ENCODE measurements around the gene PNLIP.

The PNLIP gene

DNA sequence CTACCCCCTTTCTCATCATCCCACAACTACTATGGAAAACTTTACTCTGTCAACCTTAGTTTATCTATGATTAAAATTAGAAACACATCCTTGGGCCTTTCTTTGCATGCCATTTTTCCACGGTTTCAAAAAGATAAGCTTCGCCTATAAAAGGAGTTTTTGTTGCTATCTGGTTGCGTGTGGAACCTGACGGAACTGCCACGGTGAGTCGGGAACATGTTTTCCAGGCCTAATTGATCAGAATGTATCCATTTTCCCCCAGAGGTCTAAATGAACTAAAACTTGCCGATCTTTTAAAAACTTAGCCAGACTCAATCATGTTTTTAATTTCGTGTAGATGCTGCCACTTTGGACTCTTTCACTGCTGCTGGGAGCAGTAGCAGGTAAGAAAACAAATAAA lies at the start of gene PNLIP:
PNLIP (plus strand) TSS at position 176 of the 400 bp plus-strand sequence; CDS start at position 338, 162 bp downstream.
- ATAC-seq (ENCODE audit: low read depth) (no peak), DNase-seq (ENCODE audit: low spot score in 2 of 2) (no peak)
- Mint-ChIP-seq H3K27ac (no peak within 1 kb of the TSS), H3K36me3 (no peaks in the 10 kb centered on the region), H3K9me3 (peaks cover 1% of the 10 kb centered on the region), H3K4me1 (no peaks in the 10 kb centered on the region), H3K27me3 (peaks cover 1% of the 10 kb centered on the region), H3K4me3 (no peak within 1 kb of the TSS)

DNA sequence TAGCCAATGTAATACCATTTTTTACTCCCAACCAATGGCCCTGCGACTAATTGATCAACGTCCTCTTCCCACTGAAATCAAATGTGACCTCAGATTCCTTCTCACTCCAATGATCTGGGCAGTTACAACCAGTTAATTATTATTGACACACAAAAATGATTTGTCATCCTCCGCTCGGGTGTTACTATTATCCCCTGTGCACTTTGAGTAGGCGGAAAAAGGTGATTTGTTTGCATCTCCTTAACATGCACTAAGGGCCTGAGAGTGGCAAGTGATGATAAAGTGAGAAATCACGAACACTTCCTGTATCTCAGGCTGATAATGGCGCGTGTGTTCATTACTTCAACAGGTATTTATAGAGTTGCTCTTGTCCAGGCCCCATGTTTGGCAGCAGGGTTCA lies 40.9 kb upstream of the PNLIP start:
- Mint-ChIP-seq H3K27ac (no peak overlapping the region), H3K27me3 (no peaks in the 10 kb centered on the region), H3K4me1 (no peaks in the 10 kb centered on the region), H3K4me3 (no peak overlapping the region), H3K9me3 (peaks cover 8% of the 10 kb centered on the region), H3K36me3 (no peaks in the 10 kb centered on the region)
- DNase-seq (ENCODE audit: low spot score in 2 of 2) (no peak), ATAC-seq (ENCODE audit: low read depth) (no peak)

DNA sequence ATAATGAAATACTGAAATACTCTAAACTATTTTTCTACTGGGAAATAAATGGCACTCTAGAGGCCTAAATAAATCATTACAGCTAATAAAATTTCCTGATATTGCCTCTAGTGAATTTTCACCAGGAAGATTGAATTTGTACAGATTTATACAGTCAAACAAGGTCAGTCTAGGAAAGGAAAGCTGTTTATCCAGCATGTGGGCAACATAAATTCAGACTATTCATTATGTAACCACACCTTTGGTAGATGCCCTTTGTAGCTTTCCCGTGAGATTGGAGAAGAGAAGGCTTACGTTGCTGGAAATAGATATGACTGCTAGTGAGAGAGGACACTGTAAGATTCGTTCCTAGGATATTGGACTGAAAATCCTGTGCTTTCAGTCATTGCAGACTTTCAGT lies 35.2 kb upstream of the PNLIP start:
- DNase-seq (ENCODE audit: low spot score in 2 of 2) (no peak), ATAC-seq (ENCODE audit: low read depth) (no peak)
- Mint-ChIP-seq H3K4me3 (no peak overlapping the region), H3K36me3 (no peaks in the 10 kb centered on the region), H3K27me3 (no peaks in the 10 kb centered on the region), H3K9me3 (peaks cover 6% of the 10 kb centered on the region), H3K4me1 (no peaks in the 10 kb centered on the region), H3K27ac (no peak overlapping the region)

DNA sequence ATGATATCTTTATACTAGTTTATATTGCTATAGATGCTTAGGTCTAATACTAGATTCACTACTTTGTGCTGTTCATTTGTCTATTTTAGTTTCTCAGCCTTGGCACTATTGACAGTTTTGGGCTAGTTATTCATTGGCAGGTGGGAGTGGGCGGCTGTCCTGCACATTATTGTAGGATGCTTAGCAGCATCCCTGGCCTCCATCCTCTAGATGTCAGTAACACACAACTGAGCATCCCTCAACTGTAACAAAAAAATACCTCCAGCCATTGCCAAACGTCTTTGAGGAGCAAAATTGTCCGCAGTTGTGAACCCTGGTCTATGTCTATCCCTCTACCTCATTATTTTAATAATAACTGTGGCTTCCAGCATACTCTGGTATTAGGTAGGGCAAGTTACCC lies 34.4 kb upstream of the PNLIP start:
- Mint-ChIP-seq H3K4me1 (no peaks in the 10 kb centered on the region), H3K9me3 (peaks cover 6% of the 10 kb centered on the region), H3K27me3 (peaks cover 2% of the 10 kb centered on the region), H3K36me3 (no peaks in the 10 kb centered on the region), H3K4me3 (no peak overlapping the region), H3K27ac (no peak overlapping the region)
- DNase-seq (ENCODE audit: low spot score in 2 of 2) (no peak), ATAC-seq (ENCODE audit: low read depth) (no peak)

DNA sequence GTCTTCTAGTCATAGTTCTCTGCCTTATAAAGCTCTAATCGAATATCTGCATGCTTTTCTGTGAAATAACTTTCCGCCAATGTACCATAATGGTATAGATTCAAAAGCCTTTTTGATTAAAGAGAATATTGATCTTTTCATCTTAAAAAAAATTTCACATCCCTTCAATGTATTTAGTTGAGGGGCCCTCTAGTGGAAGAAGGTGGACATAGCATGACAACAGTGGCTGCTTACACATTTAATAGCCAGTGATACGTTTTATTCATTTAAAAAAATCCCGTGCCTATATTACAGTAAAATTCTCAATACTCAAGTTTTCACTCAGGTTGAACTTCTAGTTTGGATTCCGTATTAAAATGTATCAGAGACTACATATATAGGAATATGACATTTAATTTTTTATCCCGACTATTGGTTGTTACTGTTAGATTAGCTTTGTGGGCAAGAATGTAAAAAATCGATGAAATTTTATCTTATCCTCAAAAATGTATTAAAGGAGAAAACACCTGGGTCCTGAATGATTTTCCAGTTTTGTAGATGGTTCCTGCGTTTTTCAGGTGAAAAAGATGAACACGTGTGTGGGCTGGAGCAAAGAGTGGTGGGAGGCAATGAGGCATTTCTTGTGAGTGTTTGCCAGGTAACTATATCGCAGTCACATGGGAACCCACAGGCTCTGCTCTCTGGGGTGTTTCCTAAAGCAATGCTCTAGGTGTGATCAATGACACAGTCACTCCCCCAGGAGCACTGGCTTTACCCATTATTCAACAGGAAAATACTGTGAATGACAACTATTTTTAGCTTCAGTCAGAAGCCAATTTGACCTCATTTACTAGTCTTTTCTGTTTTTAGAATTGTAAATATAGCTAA lies 24.1 kb upstream of the PNLIP start:
- ATAC-seq (ENCODE audit: low read depth): no peak
- H3K27ac Mint-ChIP-seq: no peak overlapping the region
- no peak overlapping the region for H3K4me3 Mint-ChIP-seq
- peak; percentile 12 to 14 for DNase-seq (ENCODE audit: low spot score in 2 of 2)
- no peaks in the 10 kb centered on the region for H3K27me3 Mint-ChIP-seq
- H3K4me1 Mint-ChIP-seq: no peaks in the 10 kb centered on the region
- no peaks in the 10 kb centered on the region for H3K36me3 Mint-ChIP-seq
- no peaks in the 10 kb centered on the region for H3K9me3 Mint-ChIP-seq

DNA sequence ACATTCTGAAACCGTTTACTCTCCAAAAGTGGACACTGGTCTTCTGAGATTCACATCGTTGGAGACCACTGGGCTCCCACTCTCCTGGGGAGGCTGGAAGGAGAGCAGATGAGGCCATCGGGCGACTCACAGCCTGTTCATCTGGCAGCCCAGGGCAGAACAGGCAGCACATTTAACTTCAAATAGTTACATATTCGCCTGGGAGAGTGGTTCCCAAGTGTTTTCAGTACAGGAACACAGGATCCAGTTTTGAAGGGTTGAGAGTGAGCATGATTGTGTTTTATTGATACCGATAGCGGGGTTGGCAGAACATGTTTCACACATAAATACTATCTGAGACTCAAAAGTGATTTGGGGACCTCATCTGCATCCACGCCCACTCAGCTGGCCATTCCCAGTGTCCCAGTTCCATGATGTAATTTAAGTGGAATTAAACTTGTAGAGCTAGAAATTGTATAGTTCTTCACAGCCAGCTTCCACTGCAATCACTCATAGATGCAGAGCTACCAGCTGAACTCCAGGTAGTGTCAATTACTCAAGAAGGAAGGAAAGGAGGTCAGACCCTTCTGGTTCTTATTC lies 22.8 kb upstream of the PNLIP start:
- Mint-ChIP-seq H3K4me1 (no peaks in the 10 kb centered on the region), H3K27me3 (no peaks in the 10 kb centered on the region), H3K4me3 (no peak overlapping the region), H3K27ac (no peak overlapping the region), H3K9me3 (no peaks in the 10 kb centered on the region), H3K36me3 (no peaks in the 10 kb centered on the region)
- ATAC-seq (ENCODE audit: low read depth) (no peak), DNase-seq (ENCODE audit: low spot score in 2 of 2) (no peak)

DNA sequence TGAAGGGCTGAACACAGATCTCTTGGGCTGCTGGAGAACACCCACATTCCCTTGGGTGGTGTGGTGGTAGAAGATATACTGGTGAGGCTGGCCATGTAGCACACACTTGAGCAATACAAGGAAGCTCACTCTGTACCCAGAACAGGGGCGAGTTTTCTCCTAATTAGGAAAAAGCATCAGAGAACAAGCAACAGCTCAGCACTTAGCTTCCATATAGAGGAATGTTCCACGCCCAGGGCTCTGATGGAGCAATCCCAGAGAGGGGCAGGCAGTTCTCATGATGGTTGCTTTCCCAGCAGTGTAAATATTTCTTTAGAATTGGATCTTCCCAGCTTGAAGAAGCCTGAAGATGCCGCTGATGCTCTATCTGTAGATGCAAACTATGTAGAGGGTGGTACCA lies 21.0 kb upstream of the PNLIP start:
- H3K36me3 Mint-ChIP-seq: no peaks in the 10 kb centered on the region
- ATAC-seq (ENCODE audit: low read depth): no peak
- DNase-seq (ENCODE audit: low spot score in 2 of 2): no peak

DNA sequence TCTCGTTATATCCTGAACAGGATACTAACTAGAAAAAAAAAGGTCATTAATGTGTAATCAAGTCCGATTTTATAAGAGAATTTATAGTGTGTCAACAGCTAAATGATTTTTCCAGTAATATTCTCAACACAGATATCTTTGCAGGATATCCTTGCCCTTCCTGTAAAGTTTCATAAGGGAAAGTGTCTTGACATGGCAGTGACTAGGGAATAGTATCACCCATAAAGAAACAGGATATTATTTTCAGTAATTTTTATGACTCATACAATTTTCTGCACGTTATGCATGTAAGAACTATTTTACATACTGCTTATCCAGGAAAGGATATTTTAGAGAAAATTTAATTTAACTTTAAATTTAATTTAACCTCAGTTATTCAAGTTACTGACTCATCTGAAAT lies 19.5 kb upstream of the PNLIP start:
- no peak overlapping the region for H3K27ac Mint-ChIP-seq
- DNase-seq (ENCODE audit: low spot score in 2 of 2) (no peak), ATAC-seq (ENCODE audit: low read depth) (no peak)
- H3K9me3 Mint-ChIP-seq: no peaks in the 10 kb centered on the region
- H3K36me3 Mint-ChIP-seq: no peaks in the 10 kb centered on the region
- no peak overlapping the region for H3K4me3 Mint-ChIP-seq
- H3K27me3 Mint-ChIP-seq: no peaks in the 10 kb centered on the region
- no peaks in the 10 kb centered on the region for H3K4me1 Mint-ChIP-seq

More for the DNA sequence above, 21.0 kb upstream of the PNLIP start:
- Mint-ChIP-seq H3K27ac (no peak overlapping the region), H3K4me1 (no peaks in the 10 kb centered on the region), H3K9me3 (no peaks in the 10 kb centered on the region), H3K4me3 (no peak overlapping the region), H3K27me3 (no peaks in the 10 kb centered on the region)

DNA sequence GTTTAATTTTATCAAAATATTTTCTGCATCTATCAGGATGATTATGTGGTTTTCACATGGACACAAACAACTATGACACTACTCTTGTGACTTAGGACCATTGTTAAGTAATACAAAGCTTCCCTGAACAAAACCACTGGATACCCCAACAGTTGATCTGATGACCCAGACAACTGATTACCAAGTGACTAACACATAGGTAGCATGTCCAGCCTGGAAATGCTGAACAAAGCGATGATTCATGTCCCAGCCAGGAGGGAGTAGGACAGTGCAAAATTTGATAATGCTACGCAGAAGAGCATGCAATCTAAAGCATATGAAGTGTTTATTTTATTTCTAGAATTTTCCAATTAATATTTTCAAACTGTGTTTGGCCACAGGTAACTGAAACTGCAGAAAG lies 8.9 kb upstream of the PNLIP start:
- Mint-ChIP-seq H3K4me1 (no peaks in the 10 kb centered on the region), H3K4me3 (no peak overlapping the region), H3K9me3 (peaks cover 15% of the 10 kb centered on the region), H3K36me3 (peaks cover 2% of the 10 kb centered on the region), H3K27ac (no peak overlapping the region), H3K27me3 (no peaks in the 10 kb centered on the region)
- ATAC-seq (ENCODE audit: low read depth) (no peak), DNase-seq (ENCODE audit: low spot score in 2 of 2) (no peak)

DNA sequence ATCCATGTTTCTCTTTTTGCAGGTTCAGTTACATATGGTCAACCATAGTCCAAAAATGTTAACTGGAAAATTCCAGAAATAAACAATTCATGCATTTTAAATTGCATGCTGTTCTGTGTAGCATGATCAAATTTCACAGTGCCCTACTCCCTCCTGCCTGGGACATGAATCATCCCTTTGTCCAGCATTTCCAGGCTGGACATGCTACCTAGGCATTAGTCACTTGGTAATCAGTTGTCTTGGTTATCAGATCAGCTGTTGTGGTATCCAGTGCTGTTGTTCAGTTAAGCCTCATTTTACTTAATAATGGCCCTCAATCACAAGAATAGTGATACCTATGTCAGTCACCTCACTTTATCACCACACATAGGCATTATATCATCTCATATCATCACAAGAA lies 7.3 kb upstream of the PNLIP start:
- Mint-ChIP-seq H3K27ac (no peak overlapping the region), H3K36me3 (peaks cover 2% of the 10 kb centered on the region), H3K9me3 (peaks cover 10% of the 10 kb centered on the region), H3K4me3 (no peak overlapping the region), H3K27me3 (no peaks in the 10 kb centered on the region), H3K4me1 (no peaks in the 10 kb centered on the region)
- ATAC-seq (ENCODE audit: low read depth) (no peak), DNase-seq (ENCODE audit: low spot score in 2 of 2) (no peak)

DNA sequence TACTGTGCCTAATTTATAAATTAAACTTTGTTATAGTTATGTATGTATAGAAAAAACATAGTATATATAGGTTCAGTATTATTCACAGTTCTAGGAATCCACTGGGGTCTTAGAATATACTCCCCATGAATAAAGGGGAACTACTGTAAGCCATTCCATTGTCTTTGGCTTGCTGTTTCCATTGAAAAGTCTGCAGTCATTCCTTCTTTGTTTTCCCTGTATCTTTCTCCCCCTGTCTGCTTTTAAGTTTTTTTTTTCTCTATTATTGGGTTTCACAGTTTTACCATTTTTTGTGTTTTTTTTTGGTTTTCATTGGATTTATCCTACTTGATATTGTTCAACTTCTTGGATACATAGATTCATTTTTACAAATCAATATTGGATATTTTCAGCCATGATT lies 6.7 kb upstream of the PNLIP start:
- no peak overlapping the region for H3K4me3 Mint-ChIP-seq
- peaks cover 2% of the 10 kb centered on the region for H3K36me3 Mint-ChIP-seq
- H3K9me3 Mint-ChIP-seq: peaks cover 9% of the 10 kb centered on the region
- DNase-seq (ENCODE audit: low spot score in 2 of 2): no peak
- no peaks in the 10 kb centered on the region for H3K4me1 Mint-ChIP-seq
- no peak overlapping the region for H3K27ac Mint-ChIP-seq
- no peak for ATAC-seq (ENCODE audit: low read depth)
- H3K27me3 Mint-ChIP-seq: no peaks in the 10 kb centered on the region

DNA sequence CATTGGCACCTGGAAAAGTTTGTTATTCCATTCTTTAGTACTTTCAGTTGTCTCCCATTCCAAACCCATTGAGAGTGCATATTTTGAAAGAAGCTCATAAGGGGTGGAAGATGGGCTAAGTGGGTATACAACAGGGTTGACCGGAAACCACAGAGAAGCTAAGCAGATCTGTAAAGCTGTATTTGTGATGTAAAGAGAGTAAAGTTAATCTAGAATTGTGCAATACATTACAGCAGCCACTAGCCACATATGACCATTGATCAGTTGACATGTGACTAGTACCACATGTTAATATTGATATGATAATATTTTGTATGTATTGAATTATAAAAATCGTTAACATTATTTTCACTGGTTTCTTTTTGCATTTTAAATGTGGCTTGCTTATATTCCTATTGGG lies 4.9 kb upstream of the PNLIP start:
- no peaks in the 10 kb centered on the region for H3K4me1 Mint-ChIP-seq
- H3K27ac Mint-ChIP-seq: no peak overlapping the region
- no peak for ATAC-seq (ENCODE audit: low read depth)
- H3K4me3 Mint-ChIP-seq: no peak overlapping the region
- peaks cover 8% of the 10 kb centered on the region for H3K9me3 Mint-ChIP-seq
- peaks cover 2% of the 10 kb centered on the region for H3K36me3 Mint-ChIP-seq
- no peak for DNase-seq (ENCODE audit: low spot score in 2 of 2)
- H3K27me3 Mint-ChIP-seq: no peaks in the 10 kb centered on the region

DNA sequence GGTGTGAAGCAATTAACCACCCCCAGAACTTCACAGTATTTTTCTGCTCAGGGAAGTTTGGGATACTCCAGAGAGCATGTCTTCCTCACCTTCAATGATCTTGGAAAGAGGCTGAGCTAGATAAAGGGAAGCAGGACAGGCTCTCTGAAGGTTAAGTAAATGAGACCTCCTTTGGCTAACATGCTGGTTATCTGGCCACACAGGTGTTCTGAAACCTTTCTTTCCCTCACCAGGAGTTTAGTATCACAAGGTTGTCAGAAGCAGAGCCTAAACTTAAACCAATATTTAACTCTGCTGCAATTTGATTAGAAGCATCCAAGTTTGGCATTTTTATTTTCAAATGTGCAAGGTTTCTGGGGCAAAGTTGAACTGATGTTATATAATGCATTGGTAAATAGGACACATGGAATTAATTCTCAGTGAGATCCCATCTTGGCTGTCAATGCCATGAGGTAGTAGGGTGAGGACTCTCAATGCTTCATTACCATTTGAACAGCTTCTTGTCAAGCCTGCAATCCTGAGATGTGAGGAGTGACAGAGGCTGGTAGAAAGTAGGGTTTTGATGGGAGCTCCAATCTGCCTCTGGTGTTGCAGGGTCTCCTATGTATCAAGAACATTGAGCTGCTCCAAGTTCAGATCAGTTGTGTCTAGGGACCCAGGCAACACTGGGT lies 3.6 kb upstream of the PNLIP start:
- peaks cover 2% of the 10 kb centered on the region for H3K36me3 Mint-ChIP-seq
- ATAC-seq (ENCODE audit: low read depth): no peak

DNA sequence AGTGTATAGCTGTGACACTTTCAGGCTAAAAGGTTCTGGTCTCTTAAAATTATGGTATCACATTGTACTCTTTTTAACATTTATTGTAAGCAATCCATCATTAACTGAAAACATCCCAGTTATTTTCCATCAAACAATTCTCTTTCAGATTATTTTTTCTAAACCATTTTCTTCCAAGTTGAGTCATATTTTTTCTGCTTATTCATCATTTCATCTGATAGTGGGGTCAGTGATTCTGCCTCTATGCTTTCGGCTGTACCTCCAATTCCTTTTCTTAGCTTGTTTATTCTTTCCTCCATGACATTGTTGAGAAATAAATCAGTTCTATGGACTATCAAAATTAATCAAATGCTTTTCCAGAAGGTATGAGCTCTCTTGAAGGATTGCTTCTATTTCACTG lies 609 bp upstream of the PNLIP start:
- H3K27me3 Mint-ChIP-seq: peaks cover 1% of the 10 kb centered on the region
- DNase-seq (ENCODE audit: low spot score in 2 of 2): no peak
- no peak for ATAC-seq (ENCODE audit: low read depth)
- no peak overlapping the region for H3K27ac Mint-ChIP-seq
- peaks cover 2% of the 10 kb centered on the region for H3K9me3 Mint-ChIP-seq
- H3K4me1 Mint-ChIP-seq: no peaks in the 10 kb centered on the region
- H3K4me3 Mint-ChIP-seq: no peak overlapping the region
- H3K36me3 Mint-ChIP-seq: peaks cover 2% of the 10 kb centered on the region

More for the DNA sequence above, 3.6 kb upstream of the PNLIP start:
- Mint-ChIP-seq H3K9me3 (peaks cover 9% of the 10 kb centered on the region), H3K27ac (no peak overlapping the region), H3K4me3 (no peak overlapping the region), H3K4me1 (no peaks in the 10 kb centered on the region), H3K27me3 (peaks cover 1% of the 10 kb centered on the region)
- no peak for DNase-seq (ENCODE audit: low spot score in 2 of 2)

Data from memory B cell (primary cell).